Gastrocnemius medialis (tissue), 4 donors: ENCODE results near the gene PRKCH.

Source experiments
- POLR2A ChIP-seq, 2 donors: fragments of 450-650 bp; IDR thresholded peaks; one replicate each; pipeline ENCODE4 v1.6.1; 2017; ENCODE audit warnings: antibody characterized with exemption in 2 of 2, mild to moderate bottlenecking in 2 of 2, moderate library complexity in 2 of 2
- TF ChIP-seq, protein P1 (sequence below), 5 experiments: fragments of 450-650 bp in 3 of 5; fragments of 200-600 bp in 2 of 5; sonication (generic) in 2 of 5; IDR thresholded peaks in 4 of 5; conservative IDR thresholded peaks in 1 of 5; 1 replicate in 4 of 5; 2 replicates in 1 of 5; pipeline ENCODE4 v1.5.1; 2016 to 2019; ENCODE audit warnings: antibody characterized with exemption in 5 of 5, mild to moderate bottlenecking in 3 of 5, moderate library complexity in 3 of 5

DNA sequence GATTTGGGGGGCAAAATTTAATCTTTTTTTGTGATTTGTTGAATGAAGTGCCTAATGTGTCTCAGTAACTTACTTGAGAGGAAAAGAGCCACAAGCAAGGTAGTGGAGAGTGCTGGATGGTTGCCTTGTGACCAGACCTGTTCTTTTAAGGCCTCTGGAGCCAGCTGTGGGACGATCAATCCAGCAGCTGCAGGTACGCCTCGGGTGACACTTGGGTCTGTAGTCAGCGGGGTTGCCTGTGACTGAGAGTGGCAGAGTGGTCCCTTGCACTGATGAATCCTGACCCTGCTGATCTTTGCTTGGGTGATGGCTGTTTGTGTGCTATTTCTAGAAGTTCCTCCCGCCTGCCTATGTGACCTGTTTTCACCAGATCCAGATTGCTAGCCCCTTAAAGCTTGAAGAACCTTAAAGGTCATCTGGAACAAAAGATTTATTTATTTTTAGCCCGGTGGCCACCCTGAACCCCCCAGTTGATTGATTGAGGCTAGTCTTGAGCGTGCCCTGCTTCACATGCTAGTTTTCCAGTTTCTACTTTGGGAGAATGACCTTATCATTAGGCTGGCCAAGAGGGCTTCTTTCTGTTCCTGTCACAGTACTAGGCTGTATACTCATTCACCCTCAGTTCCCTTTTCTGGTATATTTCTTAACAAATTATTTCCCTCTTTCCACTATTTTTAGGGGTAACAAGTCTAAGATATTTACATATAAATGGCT lies 23.2 kb downstream of the PRKCH start:
- no peak for TF ChIP-seq POLR2A (IDR thresholded peaks at IDR 0.05)
- TF ChIP-seq, protein P1, sequence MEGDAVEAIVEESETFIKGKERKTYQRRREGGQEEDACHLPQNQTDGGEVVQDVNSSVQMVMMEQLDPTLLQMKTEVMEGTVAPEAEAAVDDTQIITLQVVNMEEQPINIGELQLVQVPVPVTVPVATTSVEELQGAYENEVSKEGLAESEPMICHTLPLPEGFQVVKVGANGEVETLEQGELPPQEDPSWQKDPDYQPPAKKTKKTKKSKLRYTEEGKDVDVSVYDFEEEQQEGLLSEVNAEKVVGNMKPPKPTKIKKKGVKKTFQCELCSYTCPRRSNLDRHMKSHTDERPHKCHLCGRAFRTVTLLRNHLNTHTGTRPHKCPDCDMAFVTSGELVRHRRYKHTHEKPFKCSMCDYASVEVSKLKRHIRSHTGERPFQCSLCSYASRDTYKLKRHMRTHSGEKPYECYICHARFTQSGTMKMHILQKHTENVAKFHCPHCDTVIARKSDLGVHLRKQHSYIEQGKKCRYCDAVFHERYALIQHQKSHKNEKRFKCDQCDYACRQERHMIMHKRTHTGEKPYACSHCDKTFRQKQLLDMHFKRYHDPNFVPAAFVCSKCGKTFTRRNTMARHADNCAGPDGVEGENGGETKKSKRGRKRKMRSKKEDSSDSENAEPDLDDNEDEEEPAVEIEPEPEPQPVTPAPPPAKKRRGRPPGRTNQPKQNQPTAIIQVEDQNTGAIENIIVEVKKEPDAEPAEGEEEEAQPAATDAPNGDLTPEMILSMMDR (IDR thresholded peaks at IDR 0.05 in 4 of 5, conservative IDR thresholded peaks at IDR 0.05 in 1 of 5): no peak
